GM13976 (cell line): ENCODE measurements around the gene ZMYND15.

Experiments
- DNase-seq: peaks from one replicate; pipeline ENCODE4 v3.0.0; 2012; ENCODE audit warnings: low spot score
- in situ Hi-C: fragments of 300-500 bp; cut with MboI; formaldehyde crosslinking; loops from one replicate; pipeline ENCODE4 v1.12.0; 2022; ENCODE audit warnings: low sequenced_read_pairs, mixed read lengths, inconsistent platforms; ENCODE audit not compliant: unreplicated experiment
- TF ChIP-seq, protein P1 (sequence below): IDR thresholded peaks from 2 replicates; pipeline ENCODE4 v1.5.1; 2012; ENCODE audit warnings: borderline replicate concordance, mild to moderate bottlenecking; ENCODE audit not compliant: insufficient read depth; ENCODE audit errors: extremely low read depth, missing control alignments, control extremely low read depth

Gene ZMYND15

DNA sequence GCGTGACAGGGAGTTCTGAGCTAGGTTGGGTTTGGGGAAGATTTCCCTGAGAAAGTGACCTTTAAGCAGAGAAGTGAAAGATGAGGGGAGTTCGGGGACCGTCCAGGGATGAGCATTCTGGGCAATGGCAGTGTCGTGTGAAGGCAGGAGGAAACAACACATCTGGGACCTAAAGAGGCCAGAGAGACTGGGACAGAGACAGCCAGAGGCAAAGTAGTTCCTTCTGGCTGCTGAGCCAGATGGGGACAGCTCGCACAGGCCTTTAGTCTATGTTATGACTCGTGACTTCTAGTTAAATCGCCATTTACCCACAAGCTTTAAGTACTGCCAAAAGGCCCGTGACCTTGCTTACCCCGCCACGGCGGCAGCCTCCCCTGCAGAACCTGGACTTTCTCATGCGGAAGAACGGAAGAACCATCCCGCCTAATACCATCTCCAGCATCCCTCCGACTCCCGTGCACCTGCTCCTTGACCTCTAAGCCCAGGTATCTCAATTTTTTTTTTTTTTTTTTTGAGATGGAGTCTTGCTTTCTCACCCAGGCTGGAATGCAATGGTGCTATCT lies 16.9 kb upstream of the ZMYND15 start:
- in situ Hi-C loops: no loop called here
- TF ChIP-seq, protein P1, sequence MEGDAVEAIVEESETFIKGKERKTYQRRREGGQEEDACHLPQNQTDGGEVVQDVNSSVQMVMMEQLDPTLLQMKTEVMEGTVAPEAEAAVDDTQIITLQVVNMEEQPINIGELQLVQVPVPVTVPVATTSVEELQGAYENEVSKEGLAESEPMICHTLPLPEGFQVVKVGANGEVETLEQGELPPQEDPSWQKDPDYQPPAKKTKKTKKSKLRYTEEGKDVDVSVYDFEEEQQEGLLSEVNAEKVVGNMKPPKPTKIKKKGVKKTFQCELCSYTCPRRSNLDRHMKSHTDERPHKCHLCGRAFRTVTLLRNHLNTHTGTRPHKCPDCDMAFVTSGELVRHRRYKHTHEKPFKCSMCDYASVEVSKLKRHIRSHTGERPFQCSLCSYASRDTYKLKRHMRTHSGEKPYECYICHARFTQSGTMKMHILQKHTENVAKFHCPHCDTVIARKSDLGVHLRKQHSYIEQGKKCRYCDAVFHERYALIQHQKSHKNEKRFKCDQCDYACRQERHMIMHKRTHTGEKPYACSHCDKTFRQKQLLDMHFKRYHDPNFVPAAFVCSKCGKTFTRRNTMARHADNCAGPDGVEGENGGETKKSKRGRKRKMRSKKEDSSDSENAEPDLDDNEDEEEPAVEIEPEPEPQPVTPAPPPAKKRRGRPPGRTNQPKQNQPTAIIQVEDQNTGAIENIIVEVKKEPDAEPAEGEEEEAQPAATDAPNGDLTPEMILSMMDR: no peak
- no peak for DNase-seq

DNA sequence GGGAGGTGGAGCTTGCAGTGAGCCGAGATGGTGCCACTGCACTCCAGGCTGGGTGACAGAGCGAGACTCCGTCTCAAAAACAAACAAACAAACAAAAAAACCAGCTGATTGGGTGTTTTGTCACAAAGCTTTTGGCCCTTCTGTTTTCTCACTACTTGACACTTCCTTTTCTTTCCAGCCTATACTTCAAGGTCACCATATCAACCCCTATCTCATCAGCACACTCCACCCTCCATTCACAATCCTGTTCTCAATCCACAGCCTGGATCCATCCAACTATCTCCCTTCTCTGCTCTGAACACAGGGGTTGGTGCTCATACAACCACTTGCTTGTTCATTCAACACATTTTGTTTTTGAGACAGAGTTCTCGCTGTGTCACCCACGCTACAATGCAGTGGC lies 15.0 kb upstream of the ZMYND15 start:
- TF ChIP-seq, protein P1: no peak
- in situ Hi-C loops: no loop called here
- no peak for DNase-seq

DNA sequence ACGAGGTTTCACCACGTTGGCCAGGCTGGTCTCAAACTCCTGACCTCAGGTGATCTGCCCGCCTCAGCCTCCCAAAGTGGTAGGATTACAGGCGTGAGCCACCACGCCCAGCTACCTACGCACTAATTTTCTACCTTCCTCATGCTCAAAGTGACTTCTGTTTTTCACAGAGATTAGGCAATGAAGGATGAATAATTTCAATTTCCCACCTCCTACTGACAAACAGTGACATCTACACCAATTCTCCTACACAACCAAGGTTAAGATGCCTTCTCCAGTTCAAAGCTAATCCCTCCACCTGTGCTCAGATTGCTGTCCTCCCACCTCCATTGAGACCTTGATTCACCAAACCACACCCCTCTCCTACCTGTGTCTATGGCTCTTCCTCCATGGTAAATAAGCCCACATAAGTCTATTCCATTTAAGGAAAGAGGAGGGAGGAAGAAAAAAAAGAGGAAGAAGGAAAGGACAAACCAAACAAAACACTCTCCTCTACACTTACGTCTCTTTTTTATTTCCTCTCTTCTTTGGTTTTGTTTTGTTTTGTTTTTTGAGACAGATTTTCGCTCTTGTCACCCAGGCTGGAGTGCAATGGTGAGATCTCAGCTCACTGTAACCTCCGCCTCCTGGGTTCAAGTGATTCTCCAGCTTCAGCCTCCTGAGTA lies 13.9 kb upstream of the ZMYND15 start:
- TF ChIP-seq, protein P1: no peak
- in situ Hi-C loops: no loop called here
- no peak for DNase-seq

DNA sequence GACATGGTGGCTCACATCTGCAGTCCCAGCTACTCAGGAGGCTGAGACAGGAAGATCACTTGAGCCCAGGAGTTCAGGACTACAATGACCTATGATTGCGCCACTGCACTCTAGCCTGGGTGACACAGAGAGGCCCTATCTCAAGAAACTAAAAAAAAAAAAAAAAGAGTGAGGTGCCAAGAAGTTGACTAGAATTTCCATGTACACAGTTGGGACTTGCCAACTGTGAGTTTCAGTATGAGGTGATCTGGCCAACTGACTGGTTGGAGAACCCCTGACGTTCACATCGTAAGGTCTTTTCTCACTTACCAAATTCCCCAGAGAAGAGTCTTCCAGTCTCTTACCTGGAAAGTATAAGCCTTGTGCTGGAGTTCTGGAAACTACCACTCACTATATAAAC lies 11.5 kb upstream of the ZMYND15 start:
- in situ Hi-C loops: no loop called here
- no peak for DNase-seq
- TF ChIP-seq, protein P1: no peak

DNA sequence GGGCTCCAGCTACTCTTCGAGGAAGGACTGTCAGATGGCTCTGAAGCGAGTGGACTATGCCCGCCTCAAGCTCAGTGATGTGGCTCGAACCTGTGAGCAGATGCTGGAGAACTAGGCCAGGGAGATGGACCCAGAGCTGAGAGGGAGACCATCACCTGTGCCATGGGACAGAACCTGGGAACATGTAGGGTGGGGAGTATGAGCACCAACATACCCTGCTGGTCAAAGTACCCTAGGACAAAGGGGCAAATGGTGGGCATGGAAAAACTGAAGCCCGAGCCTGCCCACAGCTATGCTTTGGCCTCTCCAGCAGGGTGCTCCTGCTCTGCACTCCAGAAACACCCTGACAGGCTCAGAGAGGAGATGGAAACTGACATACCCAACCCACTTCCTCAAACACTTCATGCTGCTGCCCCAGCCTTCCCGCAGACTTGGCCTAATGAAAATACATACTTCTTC lies 6.5 kb upstream of the ZMYND15 start:
- TF ChIP-seq, protein P1: peak; percentile 41
- peak; percentile 75 for DNase-seq
- in situ Hi-C loops: no loop called here

DNA sequence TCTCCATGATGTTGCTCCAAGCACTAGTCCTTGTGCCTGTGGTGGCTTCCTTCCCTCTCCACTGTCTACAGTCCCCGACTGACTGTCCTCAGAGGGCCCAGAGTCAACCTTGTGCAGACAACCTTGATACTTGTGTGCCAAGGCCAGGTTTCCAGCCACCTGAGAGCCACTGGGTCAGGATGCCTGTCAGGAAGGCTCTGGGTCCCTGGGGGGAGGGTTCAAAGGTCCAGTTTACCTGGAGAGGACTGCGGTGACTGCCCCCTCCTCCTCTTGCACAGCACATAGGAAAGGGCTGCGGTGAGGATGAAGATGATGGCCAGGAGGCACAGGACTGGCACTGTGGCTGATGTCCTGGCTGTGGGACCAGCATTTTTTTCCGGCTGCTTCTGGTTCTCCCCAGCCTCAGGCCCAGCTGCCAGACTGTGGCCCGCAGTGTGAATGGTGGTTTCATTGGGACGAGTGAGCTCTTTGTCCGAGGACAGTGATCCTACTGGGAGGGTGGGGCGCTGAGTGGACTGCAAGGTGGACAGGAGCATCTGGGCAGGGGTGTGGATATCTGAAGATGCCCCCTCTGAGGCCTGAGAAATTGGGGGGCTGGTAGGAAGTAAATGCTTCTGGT lies 4.7 kb upstream of the ZMYND15 start:
- TF ChIP-seq, protein P1: no peak
- in situ Hi-C loops: no loop called here
- no peak for DNase-seq
